Measurements from ENCODE around the gene ROR1.

The ROR1 gene

GRCh38 chr1:63890468-63890867 is 116.7 kb downstream of the ROR1 start:
- no peak for DNase-seq

DNA sequence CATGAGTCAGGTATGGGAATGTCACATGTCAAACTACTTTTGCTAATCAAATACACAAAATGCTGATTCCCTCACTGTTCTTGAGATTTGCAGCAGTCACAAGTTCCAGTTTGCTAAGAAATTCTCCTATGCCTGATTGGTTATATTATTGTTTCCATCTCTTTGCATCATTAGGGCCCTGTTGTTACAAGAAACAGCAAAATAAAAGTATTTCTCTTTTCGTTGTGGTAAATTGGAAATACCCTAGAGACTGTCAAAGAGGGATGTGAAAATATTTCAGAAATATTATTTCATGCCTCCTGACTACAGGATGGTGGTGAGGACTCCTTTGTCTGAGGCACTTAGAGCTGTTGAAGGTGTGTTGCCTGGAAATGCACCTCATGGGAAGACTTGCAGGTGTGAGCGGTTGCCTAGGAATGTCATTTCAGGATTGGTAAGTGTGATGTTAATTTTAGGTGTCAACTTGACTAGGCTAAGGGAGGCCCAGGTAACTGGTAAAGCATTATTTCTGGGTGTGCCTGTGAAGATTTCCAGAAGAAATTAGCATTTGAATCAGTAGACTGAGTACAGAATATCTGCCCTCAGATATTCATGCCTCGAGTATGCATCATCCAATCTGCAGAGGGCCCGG is 117.4 kb downstream of the ROR1 start:
- no peak for DNase-seq

DNA sequence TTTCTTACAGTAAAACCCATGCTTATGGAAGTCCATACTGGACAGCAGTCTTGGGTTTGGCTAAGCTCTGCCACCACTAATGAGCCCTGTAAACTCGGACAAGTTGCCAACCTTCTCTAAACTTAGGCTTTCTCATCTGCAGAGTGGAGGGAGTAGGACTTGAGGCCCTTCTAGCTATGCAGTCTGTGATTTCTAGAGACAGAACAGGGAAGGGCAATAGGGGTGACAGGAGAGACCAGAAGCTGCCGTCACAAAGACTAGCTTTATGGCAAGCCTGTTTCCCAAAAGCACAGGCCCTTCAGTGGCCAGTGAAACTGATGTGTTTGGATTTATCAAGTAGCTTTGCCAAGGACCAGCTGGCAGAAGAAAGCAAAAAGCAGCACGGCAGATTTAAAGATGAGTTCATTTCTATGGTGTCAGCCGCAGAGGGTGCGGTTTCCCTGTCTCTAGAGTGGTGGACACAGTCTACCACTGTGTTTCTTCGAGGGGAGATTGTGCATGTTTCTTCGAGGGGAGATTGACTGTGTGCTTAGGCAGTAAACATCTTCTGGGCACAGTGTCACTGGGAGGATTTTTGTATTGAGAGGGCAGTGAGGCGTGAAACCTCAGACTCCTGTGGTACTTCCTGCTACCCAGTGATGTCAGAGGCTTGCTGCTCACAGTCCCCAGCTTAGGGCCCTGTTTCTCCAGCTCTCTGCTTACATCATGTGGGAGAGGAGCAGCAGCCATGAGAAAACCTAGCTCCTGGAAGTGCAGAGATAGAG is 119.0 kb downstream of the ROR1 start:
- DNase-seq: no peak

GRCh38 chr1:63893976-63894375 is 120.2 kb downstream of the ROR1 start:
- no peak for DNase-seq

GRCh38 chr1:63894627-63895265 is 120.9 kb downstream of the ROR1 start:
- DNase-seq: no peak

DNA sequence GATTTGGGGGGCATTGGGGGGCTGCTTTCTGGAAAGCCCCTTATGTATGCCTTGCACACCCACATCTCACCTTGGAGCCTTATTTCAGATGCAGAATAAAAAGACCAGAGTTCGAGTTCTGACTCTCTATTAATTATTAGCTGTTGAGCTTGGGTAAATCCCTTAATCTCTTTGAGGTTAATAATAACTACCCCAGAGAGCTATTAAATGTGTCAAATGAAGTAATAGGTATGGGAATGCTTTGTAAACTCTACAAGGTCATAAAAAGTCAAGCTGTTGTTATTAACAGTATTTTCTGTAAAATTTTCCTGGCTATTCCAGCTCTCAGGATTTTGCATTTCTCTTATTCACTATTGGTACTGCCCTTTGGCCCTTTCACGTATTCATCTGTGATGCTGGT is 122.9 kb downstream of the ROR1 start:
- DNase-seq: no peak

- DNase-seq: no peak
Measured at GRCh38 chr1:63898428-63899196, 124.8 kb downstream of the ROR1 start.

GRCh38 chr1:63901094-63901493 is 127.3 kb downstream of the ROR1 start:
- DNase-seq: no peak

DNA sequence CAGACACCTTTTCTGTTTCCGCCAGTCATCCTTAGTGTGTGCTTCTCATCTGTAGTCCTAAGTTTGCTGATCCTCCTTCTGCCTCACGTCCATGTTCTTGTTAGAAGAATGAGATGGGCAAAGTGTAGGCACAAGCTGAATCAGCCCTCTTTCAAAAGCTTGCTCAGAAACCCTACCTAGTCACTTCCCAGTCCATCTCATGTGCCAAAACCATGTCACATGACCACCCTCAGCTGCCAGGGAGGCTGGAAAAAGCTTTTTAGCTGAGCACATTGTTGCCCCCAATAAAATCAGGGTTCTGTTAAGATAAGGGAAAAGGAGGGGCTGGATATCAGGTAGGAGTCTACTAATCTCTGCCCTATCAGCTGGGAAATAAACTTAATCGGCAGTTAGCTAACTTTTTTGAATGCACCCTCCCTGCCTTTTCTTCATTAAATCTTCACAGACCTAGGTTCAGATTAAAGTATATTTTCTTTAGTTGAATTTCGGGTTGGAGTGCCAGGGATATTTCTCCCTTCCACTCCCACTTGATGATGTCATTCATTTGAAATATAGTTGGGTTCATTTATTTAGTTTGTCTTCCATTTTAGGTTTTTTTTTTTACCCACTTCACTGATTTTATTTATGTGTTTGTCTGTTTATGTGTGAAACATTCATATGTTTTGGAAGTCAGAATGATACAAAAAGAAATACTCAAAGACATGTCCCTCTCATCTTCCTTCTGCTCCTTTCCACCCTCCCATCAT is 129.2 kb downstream of the ROR1 start:
- no peak for DNase-seq

DNA sequence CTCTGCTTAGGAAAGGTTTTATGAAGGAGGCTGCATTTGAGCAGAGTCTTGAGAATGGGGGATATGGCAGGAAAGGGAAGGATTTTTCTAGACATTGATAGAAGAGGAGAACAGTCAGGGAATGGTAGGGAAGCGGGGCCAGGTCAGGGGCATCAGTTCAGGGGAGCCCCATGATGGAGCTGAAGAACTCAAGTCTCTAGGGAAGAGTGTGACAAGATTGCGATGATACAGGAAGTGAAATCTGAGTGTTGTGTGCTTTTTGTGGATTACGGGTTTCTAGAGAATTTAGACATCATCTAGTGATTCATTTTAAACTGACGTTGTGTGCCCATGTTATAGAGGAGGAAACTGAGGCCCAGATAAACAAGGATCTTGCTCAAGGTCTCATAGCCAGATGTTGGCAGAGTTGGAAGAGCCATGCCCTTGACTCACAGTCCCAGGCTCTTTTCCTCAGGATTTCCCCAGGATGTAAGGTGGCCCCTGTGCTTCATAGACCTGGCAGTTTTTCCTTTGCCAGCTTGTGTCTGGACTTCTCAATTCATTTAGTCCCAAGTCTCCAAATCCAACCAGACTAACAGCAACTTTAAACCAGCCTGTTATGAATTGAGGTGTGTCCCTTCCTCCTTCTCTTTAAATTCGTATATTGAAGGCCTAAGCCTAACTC is 130.3 kb downstream of the ROR1 start:
- no peak for DNase-seq

- no peak for DNase-seq
Measured at GRCh38 chr1:63904826-63905225, 131.0 kb downstream of the ROR1 start.

- DNase-seq: no peak
Measured at GRCh38 chr1:63906047-63906704, 132.4 kb downstream of the ROR1 start.

GRCh38 chr1:63907051-63907450 is 133.2 kb downstream of the ROR1 start:
- DNase-seq: no peak

GRCh38 chr1:63908016-63908415 is 134.2 kb downstream of the ROR1 start:
- no peak for DNase-seq

DNA sequence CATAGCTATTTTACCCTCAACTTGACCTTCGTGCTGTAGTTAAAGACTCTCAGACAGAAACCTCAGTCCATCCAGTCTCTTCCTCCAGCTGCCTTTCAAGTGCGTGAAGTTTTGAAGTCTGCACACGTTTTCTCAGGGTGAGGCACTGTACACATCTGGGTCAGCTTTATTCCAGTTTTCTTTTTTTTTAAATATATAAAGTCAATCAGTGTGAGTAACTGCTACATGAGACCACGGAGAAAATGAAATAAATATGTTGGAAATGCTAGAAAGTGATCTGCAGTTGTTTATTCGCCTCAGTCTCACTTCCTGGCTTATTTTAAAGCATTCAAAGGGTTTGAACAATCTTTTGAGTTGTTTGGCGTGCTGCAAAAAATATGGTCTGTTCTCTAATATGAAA is 135.7 kb downstream of the ROR1 start:
- DNase-seq: no peak

GRCh38 chr1:63911049-63911448 is 137.2 kb downstream of the ROR1 start:
- no peak for DNase-seq

DNA sequence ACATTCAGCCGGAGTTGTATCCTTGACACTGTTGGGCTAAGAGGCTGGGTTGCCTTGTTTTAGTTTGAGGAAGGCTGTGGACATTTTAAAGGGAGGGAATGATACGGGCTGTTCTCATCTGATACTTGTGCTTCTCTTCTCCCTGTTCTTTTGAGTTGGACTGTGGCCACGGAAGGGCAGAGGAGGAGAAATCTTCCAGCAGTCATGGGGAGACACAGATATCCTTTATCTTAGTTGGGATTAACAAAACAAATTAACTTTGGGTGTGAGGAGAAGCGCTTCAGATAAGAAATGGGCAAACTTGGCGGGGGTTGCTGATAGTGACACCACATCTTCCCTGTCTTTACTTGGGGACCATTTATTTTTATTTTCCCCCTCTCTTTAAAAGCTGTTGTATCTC is 138.8 kb downstream of the ROR1 start:
- DNase-seq: no peak

- no peak for DNase-seq
Measured at GRCh38 chr1:63913533-63913932, 139.7 kb downstream of the ROR1 start.

GRCh38 chr1:63914241-63914640 is 140.4 kb downstream of the ROR1 start:
- no peak for DNase-seq

- no peak for DNase-seq
Measured at GRCh38 chr1:63914706-63915105, 140.9 kb downstream of the ROR1 start.

- DNase-seq: no peak
Measured at GRCh38 chr1:63915121-63915520, 141.3 kb downstream of the ROR1 start.

All from COR-L47 (cell line).